Fibroblast of mammary gland (primary cell): ENCODE data around the gene ARHGEF33.
A peak's percentile ranks its signal among the peaks of the same experiment; 100 is the strongest.

Experiments used
- DNase-seq: peaks from one replicate; pipeline ENCODE4 v3.0.0-alpha.2; 2010; ENCODE audit warnings: low read depth
- H3K4me3 ChIP-seq: 2 replicates; pipeline ENCODE4 v1.5.1; 2011; ENCODE audit warnings: low read depth, mild to moderate bottlenecking, low read length, moderate library complexity; ENCODE audit not compliant: control insufficient read depth
- TF ChIP-seq, protein P1 (sequence below): conservative IDR thresholded peaks from 2 replicates; pipeline ENCODE4 v1.5.1; 2011; ENCODE audit warnings: low read depth, low read length, inconsistent platforms; ENCODE audit not compliant: control insufficient read depth, insufficient read depth

The ARHGEF33 gene

DNA sequence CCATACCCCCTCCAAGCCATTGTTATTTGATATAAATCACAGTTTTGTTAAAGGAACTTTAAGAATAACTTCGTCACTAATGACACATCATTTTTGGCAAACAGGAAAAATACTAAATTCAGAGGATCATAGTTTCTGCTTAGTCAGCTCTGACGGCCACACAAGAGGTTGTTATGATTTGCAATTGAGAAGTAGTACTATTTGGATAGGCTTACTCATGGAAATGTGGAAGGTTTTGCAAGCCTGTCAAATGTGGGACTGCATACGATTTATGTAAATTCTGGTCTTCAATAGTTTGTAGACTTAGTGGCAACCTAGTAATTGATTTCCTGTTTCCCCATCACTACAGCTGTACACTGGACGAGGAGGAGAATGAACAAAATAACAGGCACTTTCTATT lies 108.1 kb downstream of the ARHGEF33 start:
- peak; percentile 98 for DNase-seq
- H3K4me3 ChIP-seq: no peak overlapping the region
- TF ChIP-seq, protein P1, sequence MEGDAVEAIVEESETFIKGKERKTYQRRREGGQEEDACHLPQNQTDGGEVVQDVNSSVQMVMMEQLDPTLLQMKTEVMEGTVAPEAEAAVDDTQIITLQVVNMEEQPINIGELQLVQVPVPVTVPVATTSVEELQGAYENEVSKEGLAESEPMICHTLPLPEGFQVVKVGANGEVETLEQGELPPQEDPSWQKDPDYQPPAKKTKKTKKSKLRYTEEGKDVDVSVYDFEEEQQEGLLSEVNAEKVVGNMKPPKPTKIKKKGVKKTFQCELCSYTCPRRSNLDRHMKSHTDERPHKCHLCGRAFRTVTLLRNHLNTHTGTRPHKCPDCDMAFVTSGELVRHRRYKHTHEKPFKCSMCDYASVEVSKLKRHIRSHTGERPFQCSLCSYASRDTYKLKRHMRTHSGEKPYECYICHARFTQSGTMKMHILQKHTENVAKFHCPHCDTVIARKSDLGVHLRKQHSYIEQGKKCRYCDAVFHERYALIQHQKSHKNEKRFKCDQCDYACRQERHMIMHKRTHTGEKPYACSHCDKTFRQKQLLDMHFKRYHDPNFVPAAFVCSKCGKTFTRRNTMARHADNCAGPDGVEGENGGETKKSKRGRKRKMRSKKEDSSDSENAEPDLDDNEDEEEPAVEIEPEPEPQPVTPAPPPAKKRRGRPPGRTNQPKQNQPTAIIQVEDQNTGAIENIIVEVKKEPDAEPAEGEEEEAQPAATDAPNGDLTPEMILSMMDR: no peak

DNA sequence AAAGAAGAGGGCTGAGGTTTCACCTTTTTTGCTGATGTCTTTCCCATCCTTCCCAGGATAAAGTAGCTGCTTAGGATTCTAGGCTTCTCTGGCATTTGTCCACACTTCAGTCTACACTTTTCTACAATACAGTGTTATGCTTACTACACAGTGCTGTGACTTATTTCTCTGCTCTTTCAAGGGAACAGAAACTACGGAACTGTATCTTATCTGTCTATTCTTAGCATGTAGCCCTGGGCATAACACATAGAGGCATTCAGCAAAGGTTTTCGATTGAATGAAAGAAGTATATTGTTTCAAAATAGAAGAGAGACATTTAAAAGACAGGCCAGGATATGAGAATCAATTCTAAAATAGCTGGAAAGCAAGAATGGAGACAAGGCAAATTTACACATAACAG lies 110.9 kb downstream of the ARHGEF33 start:
- no peak for DNase-seq
- TF ChIP-seq, protein P1: no peak
- H3K4me3 ChIP-seq: no peak overlapping the region

DNA sequence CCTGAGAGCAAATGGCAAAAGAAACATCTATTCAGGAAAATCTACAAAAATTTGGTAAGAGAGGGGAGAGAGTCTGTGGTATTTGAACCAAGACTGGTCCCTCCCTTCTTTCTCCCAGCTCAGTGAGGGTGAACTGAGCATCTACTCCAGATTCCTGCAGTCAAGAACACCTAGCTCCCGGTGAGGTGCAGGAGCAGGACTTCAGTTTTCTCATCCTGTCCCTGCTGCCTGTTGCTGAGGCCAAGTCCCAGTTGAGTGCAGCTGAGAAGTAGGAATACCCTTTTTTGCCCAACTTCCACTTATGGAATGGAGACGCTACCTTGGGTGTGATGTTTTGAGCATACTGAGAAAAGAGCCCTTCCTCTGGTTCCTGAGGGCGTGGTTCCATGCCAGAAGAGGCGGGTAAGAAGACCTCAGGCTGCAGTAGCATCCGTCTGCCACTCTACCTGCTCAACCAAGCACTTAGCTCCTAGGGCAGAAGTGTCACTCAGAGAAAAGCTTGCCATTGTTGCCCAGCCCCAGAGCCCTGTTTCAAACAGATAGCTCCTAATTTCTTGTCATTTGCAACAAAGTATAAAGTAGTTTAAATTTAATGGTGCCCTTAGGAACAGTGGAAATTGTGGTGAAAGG lies 118.3 kb downstream of the ARHGEF33 start:
- TF ChIP-seq, protein P1: no peak
- no peak for DNase-seq
- no peak overlapping the region for H3K4me3 ChIP-seq

GRCh38 chr2:39008665-39009064 lies 119.0 kb downstream of the ARHGEF33 start:
- DNase-seq: peak; percentile 16

GRCh38 chr2:39013871-39014270 lies 124.2 kb downstream of the ARHGEF33 start:
- H3K4me3 ChIP-seq: no peak overlapping the region
- DNase-seq: no peak
- TF ChIP-seq, protein P1: no peak

More at GRCh38 chr2:39008665-39009064, 119.0 kb downstream of the ARHGEF33 start:
- TF ChIP-seq, protein P1: no peak
- no peak overlapping the region for H3K4me3 ChIP-seq

- TF ChIP-seq, protein P1: no peak
- H3K4me3 ChIP-seq: no peak overlapping the region
- DNase-seq: no peak
Measured at GRCh38 chr2:39015424-39015823, 125.7 kb downstream of the ARHGEF33 start.

DNA sequence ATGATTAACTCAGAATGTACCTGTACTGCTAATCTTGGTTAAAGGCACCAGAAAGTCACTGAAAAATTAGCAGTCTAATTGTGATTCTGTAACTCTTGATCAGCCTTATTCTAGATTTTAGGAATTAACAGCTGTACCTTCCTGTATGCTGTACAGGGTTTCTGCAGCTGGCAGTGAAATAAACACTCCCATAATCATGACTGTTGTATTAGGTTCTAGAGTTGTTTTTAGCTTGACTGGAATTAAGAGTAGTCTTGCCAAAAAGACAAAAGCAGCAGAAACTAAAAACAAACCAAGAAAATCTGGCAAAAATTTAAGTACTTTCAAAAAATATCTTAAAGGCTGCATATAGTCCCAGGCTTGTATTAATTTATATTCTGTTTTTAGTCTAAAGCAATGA lies 127.7 kb downstream of the ARHGEF33 start:
- H3K4me3 ChIP-seq: no peak overlapping the region
- no peak for DNase-seq
- TF ChIP-seq, protein P1: no peak
